Hepatocyte (in vitro differentiated cells): ENCODE measurements around the gene HHATL. TPM values are rescaled to one million over a fixed set of nuclear protein-coding genes. Genes with fewer than 3 reads are reported as not detected.

Source experiments
- DNase-seq: peaks from one replicate; pipeline ENCODE4 v3.0.0-alpha.2; 2016; ENCODE audit warnings: low spot score
- H2AFZ ChIP-seq: fragments of 200-600 bp; sonication (generic); 2 replicates; pipeline ENCODE4 v1.6.0; 2016; ENCODE audit warnings: antibody characterized with exemption, mild to moderate bottlenecking
- H3K27ac ChIP-seq: fragments of 200-600 bp; sonication (generic); 2 replicates; pipeline ENCODE4 v1.5.1; 2016; ENCODE audit warnings: mild to moderate bottlenecking
- H3K27me3 ChIP-seq: fragments of 200-600 bp; sonication (generic); 2 replicates; pipeline ENCODE4 v1.6.1; 2016
- H3K36me3 ChIP-seq: fragments of 200-600 bp; sonication (generic); replicated peaks from 2 replicates; pipeline ENCODE4 v1.5.1; 2016; ENCODE audit warnings: low read depth; ENCODE audit not compliant: insufficient read depth
- H3K4me1 ChIP-seq: fragments of 200-600 bp; sonication (generic); 2 replicates; pipeline ENCODE4 v1.5.1; 2016; ENCODE audit warnings: mild to moderate bottlenecking, moderate library complexity; ENCODE audit not compliant: insufficient read depth
- H3K4me2 ChIP-seq: fragments of 200-600 bp; sonication (generic); 2 replicates; pipeline ENCODE4 v1.6.0; 2016
- H3K4me3 ChIP-seq: fragments of 200-600 bp; sonication (generic); 2 replicates; pipeline ENCODE4 v1.5.1; 2016; ENCODE audit warnings: mild to moderate bottlenecking
- H3K79me2 ChIP-seq: fragments of 200-600 bp; sonication (generic); 2 replicates; pipeline ENCODE4 v1.6.0; 2017; ENCODE audit warnings: mild to moderate bottlenecking
- H3K9me2 ChIP-seq: fragments of 200-600 bp; sonication (generic); replicated peaks from 2 replicates; pipeline ENCODE4 v1.6.0; 2017; ENCODE audit warnings: mild to moderate bottlenecking; ENCODE audit not compliant: insufficient read depth
- H3K9me3 ChIP-seq: fragments of 200-600 bp; sonication (generic); 2 replicates; pipeline ENCODE4 v1.5.1; 2016; ENCODE audit warnings: low read depth, mild to moderate bottlenecking
- H4K20me1 ChIP-seq: fragments of 200-600 bp; sonication (generic); 2 replicates; pipeline ENCODE4 v1.6.0; 2016; ENCODE audit warnings: mild to moderate bottlenecking; ENCODE audit not compliant: insufficient read depth, poor library complexity, severe bottlenecking
- EZH2 ChIP-seq: fragments of 200-600 bp; sonication (generic); IDR thresholded peaks from 2 replicates; pipeline ENCODE4 v1.6.1; 2016; ENCODE audit warnings: antibody characterized with exemption, mild to moderate bottlenecking, borderline replicate concordance
- EZH2phosphoT487 ChIP-seq: fragments of 200-600 bp; sonication (generic); IDR thresholded peaks from one replicate; pipeline ENCODE4 v1.6.1; 2018; ENCODE audit warnings: antibody characterized with exemption, mild to moderate bottlenecking, low read depth, moderate library complexity; ENCODE audit not compliant: unreplicated experiment, severe bottlenecking
- WGBS: methylation state at CpG from one replicate; pipeline ENCODE4 v1.1.6; 2016; ENCODE audit warnings: low lambda C conversion rate; ENCODE audit errors: missing lambda C conversion rate; 5-methylcytosine and 5-hydroxymethylcytosine counted together
- polyA plus RNA-seq: library from polyadenylated mRNA; unstranded; fragments of >200 nt; fragmentation: Nextera tagmentation; extraction: Ambion mirVana; gene quantifications from 2 replicates; pipeline ENCODE4 v1.2.1, GENCODE V29; 2016
- total RNA-seq: library from RNA; depleted of rRNA; stranded (reverse); fragments of >200 nt; gene quantifications from 2 replicates; pipeline ENCODE4 v1.2.3, GENCODE V29; 2014
- TF ChIP-seq, protein P1 (sequence below): fragments of 200-600 bp; sonication (generic); IDR thresholded peaks from 2 replicates; pipeline ENCODE4 v1.5.1; 2016; ENCODE audit warnings: antibody characterized with exemption, mild to moderate bottlenecking; ENCODE audit not compliant: poor library complexity

Gene HHATL
- total and polyA plus RNA-seq, 2 experiments from 2014 or later = not detected

- Histone ChIP-seq H3K9me2 (no peaks in the 10 kb centered on the region), H2AFZ (no peak overlapping the region), H3K27ac (no peak overlapping the region), H3K4me2 (no peak overlapping the region), H3K36me3 (no peaks in the 10 kb centered on the region), H4K20me1 (no peaks in the 10 kb centered on the region), H3K4me3 (no peak overlapping the region), H3K27me3 (no peaks in the 10 kb centered on the region), H3K4me1 (no peaks in the 10 kb centered on the region), H3K79me2 (no peaks in the 10 kb centered on the region), H3K9me3 (no peaks in the 10 kb centered on the region)
- WGBS = 87% methylated on average over 13 of the region's 13 CpGs
- TF ChIP-seq EZH2 = no peak
- TF ChIP-seq, protein P1, sequence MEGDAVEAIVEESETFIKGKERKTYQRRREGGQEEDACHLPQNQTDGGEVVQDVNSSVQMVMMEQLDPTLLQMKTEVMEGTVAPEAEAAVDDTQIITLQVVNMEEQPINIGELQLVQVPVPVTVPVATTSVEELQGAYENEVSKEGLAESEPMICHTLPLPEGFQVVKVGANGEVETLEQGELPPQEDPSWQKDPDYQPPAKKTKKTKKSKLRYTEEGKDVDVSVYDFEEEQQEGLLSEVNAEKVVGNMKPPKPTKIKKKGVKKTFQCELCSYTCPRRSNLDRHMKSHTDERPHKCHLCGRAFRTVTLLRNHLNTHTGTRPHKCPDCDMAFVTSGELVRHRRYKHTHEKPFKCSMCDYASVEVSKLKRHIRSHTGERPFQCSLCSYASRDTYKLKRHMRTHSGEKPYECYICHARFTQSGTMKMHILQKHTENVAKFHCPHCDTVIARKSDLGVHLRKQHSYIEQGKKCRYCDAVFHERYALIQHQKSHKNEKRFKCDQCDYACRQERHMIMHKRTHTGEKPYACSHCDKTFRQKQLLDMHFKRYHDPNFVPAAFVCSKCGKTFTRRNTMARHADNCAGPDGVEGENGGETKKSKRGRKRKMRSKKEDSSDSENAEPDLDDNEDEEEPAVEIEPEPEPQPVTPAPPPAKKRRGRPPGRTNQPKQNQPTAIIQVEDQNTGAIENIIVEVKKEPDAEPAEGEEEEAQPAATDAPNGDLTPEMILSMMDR = no peak
- DNase-seq = no peak
Observed at GRCh38 chr3:42691816-42692666, 10.6 kb downstream of the HHATL start.

GRCh38 chr3:42690766-42691680 is 11.6 kb downstream of the HHATL start:
- no peak for DNase-seq
- TF ChIP-seq EZH2 (no peak), EZH2phosphoT487 (no peak)
- TF ChIP-seq, protein P1 = no peak
- no peaks in the 10 kb centered on the region for H3K36me3 ChIP-seq
- H2AFZ ChIP-seq = no peak overlapping the region
- no peak overlapping the region for H3K4me3 ChIP-seq
- no peaks in the 10 kb centered on the region for H4K20me1 ChIP-seq
- no peaks in the 10 kb centered on the region for H3K79me2 ChIP-seq
- WGBS = 89% methylated on average over 10 of the region's 10 CpGs
- H3K9me3 ChIP-seq = no peaks in the 10 kb centered on the region
- H3K4me1 ChIP-seq = no peaks in the 10 kb centered on the region
- H3K27me3 ChIP-seq = no peaks in the 10 kb centered on the region
- no peaks in the 10 kb centered on the region for H3K9me2 ChIP-seq
- no peak overlapping the region for H3K4me2 ChIP-seq
- no peak overlapping the region for H3K27ac ChIP-seq

- Histone ChIP-seq H3K4me2 (no peak overlapping the region), H3K27ac (no peak overlapping the region), H4K20me1 (no peaks in the 10 kb centered on the region), H2AFZ (no peak overlapping the region), H3K4me3 (no peak overlapping the region), H3K27me3 (no peaks in the 10 kb centered on the region), H3K79me2 (no peaks in the 10 kb centered on the region), H3K36me3 (no peaks in the 10 kb centered on the region), H3K9me3 (no peaks in the 10 kb centered on the region), H3K9me2 (no peaks in the 10 kb centered on the region), H3K4me1 (no peaks in the 10 kb centered on the region)
- WGBS = 79% methylated on average over 7 of the region's 7 CpGs
- no peak for DNase-seq
- TF ChIP-seq EZH2phosphoT487 = no peak
Observed at GRCh38 chr3:42690191-42690590, 12.4 kb downstream of the HHATL start.
